ENCODE data around the gene INPP5D.
A peak's percentile ranks its signal among the peaks of the same experiment; 100 is the strongest.
"Not testable (repeated sequence)": the region's sequence is repeated elsewhere in the genome, so short reads cannot be mapped to it uniquely, and the experiment has no call there.

Gene INPP5D

GRCh38 chr2:233186851-233187250 is 126.7 kb downstream of the INPP5D start:
- DNase-seq = no peak

GRCh38 chr2:233189025-233189424 is 128.9 kb downstream of the INPP5D start:
- no peak for DNase-seq

GRCh38 chr2:233191016-233191415 is 130.9 kb downstream of the INPP5D start:
- DNase-seq = not testable (repeated sequence)

GRCh38 chr2:233193738-233194137 is 133.6 kb downstream of the INPP5D start:
- no peak for DNase-seq

GRCh38 chr2:233195027-233195426 is 134.9 kb downstream of the INPP5D start:
- DNase-seq = no peak

GRCh38 chr2:233197022-233197421 is 136.9 kb downstream of the INPP5D start:
- no peak for DNase-seq

- no peak for DNase-seq
Observed at GRCh38 chr2:233198026-233198425, 137.9 kb downstream of the INPP5D start.

- DNase-seq = no peak
Observed at GRCh38 chr2:233199870-233200269, 139.7 kb downstream of the INPP5D start.

GRCh38 chr2:233200790-233201189 is 140.6 kb downstream of the INPP5D start:
- not testable (repeated sequence) for DNase-seq

GRCh38 chr2:233201258-233202013 is 141.3 kb downstream of the INPP5D start:
- no peak for DNase-seq

GRCh38 chr2:233202531-233202944 is 142.4 kb downstream of the INPP5D start:
- no peak for DNase-seq

- no peak for DNase-seq
Observed at GRCh38 chr2:233203060-233203459, 142.9 kb downstream of the INPP5D start.

GRCh38 chr2:233204286-233204936 is 144.3 kb downstream of the INPP5D start:
- no peak for DNase-seq

- no peak for DNase-seq
Observed at GRCh38 chr2:233208382-233209116, 148.4 kb downstream of the INPP5D start.

- DNase-seq = no peak
Observed at GRCh38 chr2:233209117-233209532, 149.0 kb downstream of the INPP5D start.

GRCh38 chr2:233209533-233210171 is 149.5 kb downstream of the INPP5D start:
- no peak for DNase-seq

- no peak for DNase-seq
Observed at GRCh38 chr2:233210281-233210680, 150.1 kb downstream of the INPP5D start.

- DNase-seq = no peak
Observed at GRCh38 chr2:233210843-233211547, 150.9 kb downstream of the INPP5D start.

- DNase-seq = no peak
Observed at GRCh38 chr2:233211548-233211895, 151.4 kb downstream of the INPP5D start.

- DNase-seq = no peak
Observed at GRCh38 chr2:233213011-233213410, 152.9 kb downstream of the INPP5D start.

- DNase-seq = no peak
Observed at GRCh38 chr2:233213975-233214374, 153.8 kb downstream of the INPP5D start.

GRCh38 chr2:233217892-233218377 is 157.8 kb downstream of the INPP5D start:
- DNase-seq = peak; percentile 1

GRCh38 chr2:233218836-233219235 is 158.7 kb downstream of the INPP5D start:
- no peak for DNase-seq
